Breast epithelium (tissue), 3 donors: ENCODE results near the gene GPAT2.
"Not testable (repeated sequence)": the region's sequence is repeated elsewhere in the genome, so short reads cannot be mapped to it uniquely, and the experiment has no call there.

ENCODE experiments used
- POLR2A ChIP-seq: fragments of 450-650 bp; IDR thresholded peaks from one replicate; pipeline ENCODE4 v1.6.1; 2016; ENCODE audit warnings: antibody characterized with exemption, mild to moderate bottlenecking, moderate library complexity
- TF ChIP-seq, protein P1 (sequence below), 3 donors: fragments of 450-650 bp; IDR thresholded peaks; one replicate each; pipeline ENCODE4 v1.5.1; 2016 to 2017; ENCODE audit warnings: antibody characterized with exemption in 3 of 3, mild to moderate bottlenecking in 3 of 3, moderate library complexity in 3 of 3

DNA sequence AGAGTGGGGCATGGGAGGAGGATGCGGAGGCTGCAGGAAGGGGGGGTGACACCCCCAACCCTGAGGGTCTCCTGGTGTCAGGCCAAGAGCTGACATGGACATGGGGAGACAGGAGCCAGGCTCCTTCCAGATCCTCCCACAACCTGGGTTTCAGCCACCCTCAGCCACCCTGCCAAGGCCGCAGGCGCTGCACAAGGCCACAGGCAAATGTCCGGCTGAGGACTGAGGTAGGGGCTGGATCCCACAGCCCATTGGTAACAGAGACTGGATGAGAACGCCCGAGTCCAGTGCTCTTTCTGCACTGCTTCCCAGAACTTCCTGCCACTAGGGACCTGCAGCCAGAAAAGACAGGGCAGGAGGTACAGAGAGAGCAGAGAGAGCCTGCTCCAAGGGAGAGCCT is 24.7 kb upstream of the GPAT2 start:
- not testable (repeated sequence) for TF ChIP-seq POLR2A
- TF ChIP-seq, protein P1, sequence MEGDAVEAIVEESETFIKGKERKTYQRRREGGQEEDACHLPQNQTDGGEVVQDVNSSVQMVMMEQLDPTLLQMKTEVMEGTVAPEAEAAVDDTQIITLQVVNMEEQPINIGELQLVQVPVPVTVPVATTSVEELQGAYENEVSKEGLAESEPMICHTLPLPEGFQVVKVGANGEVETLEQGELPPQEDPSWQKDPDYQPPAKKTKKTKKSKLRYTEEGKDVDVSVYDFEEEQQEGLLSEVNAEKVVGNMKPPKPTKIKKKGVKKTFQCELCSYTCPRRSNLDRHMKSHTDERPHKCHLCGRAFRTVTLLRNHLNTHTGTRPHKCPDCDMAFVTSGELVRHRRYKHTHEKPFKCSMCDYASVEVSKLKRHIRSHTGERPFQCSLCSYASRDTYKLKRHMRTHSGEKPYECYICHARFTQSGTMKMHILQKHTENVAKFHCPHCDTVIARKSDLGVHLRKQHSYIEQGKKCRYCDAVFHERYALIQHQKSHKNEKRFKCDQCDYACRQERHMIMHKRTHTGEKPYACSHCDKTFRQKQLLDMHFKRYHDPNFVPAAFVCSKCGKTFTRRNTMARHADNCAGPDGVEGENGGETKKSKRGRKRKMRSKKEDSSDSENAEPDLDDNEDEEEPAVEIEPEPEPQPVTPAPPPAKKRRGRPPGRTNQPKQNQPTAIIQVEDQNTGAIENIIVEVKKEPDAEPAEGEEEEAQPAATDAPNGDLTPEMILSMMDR (IDR thresholded peaks at IDR 0.05): not testable (repeated sequence)
